HepG2 (cell line): Measurements from ENCODE around the gene TMEM86B. TPM values are rescaled to one million over a fixed set of nuclear protein-coding genes. Genes with fewer than 3 reads are reported as not detected.

Experiments used
- BRCA1 ChIP-seq: sonication (generic); formaldehyde crosslinking; IDR thresholded peaks from 2 replicates; pipeline ENCODE4 v1.4.0; 2020; ENCODE audit warnings: missing genetic modification reagents
- EEA1 ChIP-seq: sonication (generic); formaldehyde crosslinking; IDR thresholded peaks from 2 replicates; pipeline ENCODE4 v1.5.1; 2020; ENCODE audit warnings: mild to moderate bottlenecking, missing genetic modification reagents, borderline replicate concordance
- MYPOP ChIP-seq: sonication (generic); formaldehyde crosslinking; IDR thresholded peaks from 2 replicates; pipeline ENCODE4 v1.8.1; 2023; ENCODE audit warnings: mild to moderate bottlenecking, moderate library complexity, missing genetic modification reagents
- NR1H2 ChIP-seq: sonication (generic); formaldehyde crosslinking; IDR thresholded peaks from 2 replicates; pipeline ENCODE4 v1.8.1; 2022; ENCODE audit warnings: low read depth, missing genetic modification reagents, borderline replicate concordance
- ONECUT2 ChIP-seq: sonication (generic); formaldehyde crosslinking; IDR thresholded peaks from 2 replicates; pipeline ENCODE4 v1.4.0; 2020; ENCODE audit warnings: missing genetic modification reagents
- ZFP36L2 ChIP-seq: sonication (generic); formaldehyde crosslinking; IDR thresholded peaks from 2 replicates; pipeline ENCODE4 v1.4.0; 2020; ENCODE audit warnings: missing genetic modification reagents
- ZNF281 ChIP-seq: sonication (generic); formaldehyde crosslinking; IDR thresholded peaks from 2 replicates; pipeline ENCODE4 v1.4.0; 2020; ENCODE audit warnings: missing genetic modification reagents, borderline replicate concordance
- ZNF326 ChIP-seq: sonication (generic); formaldehyde crosslinking; IDR thresholded peaks from 2 replicates; pipeline ENCODE4 v1.4.0; 2020; ENCODE audit warnings: missing genetic modification reagents, borderline replicate concordance
- ZNF501 ChIP-seq: sonication (generic); formaldehyde crosslinking; IDR thresholded peaks from 2 replicates; pipeline ENCODE4 v1.5.1; 2020; ENCODE audit warnings: mild to moderate bottlenecking, moderate library complexity, missing genetic modification reagents
- ZNF512B ChIP-seq: sonication (generic); formaldehyde crosslinking; IDR thresholded peaks from 2 replicates; pipeline ENCODE4 v1.5.1; 2020; ENCODE audit warnings: missing genetic modification reagents, mild to moderate bottlenecking, borderline replicate concordance
- ZNF710 ChIP-seq: sonication (generic); formaldehyde crosslinking; IDR thresholded peaks from 2 replicates; pipeline ENCODE4 v1.5.0; 2020; ENCODE audit warnings: mild to moderate bottlenecking, missing genetic modification reagents, borderline replicate concordance
- ZSCAN30 ChIP-seq: sonication (generic); formaldehyde crosslinking; IDR thresholded peaks from 2 replicates; pipeline ENCODE4 v1.5.0; 2020; ENCODE audit warnings: mild to moderate bottlenecking, missing genetic modification reagents
- polyA plus RNA-seq, 8 experiments: library from polyadenylated mRNA; depleted of rRNA in 3 of 8; stranded (reverse) in 7 of 8; unstranded in 1 of 8; fragments of >200 nt; fragmentation: Illumina TruSeq in 4 of 8; extraction: Trizol in 4 of 8; gene quantifications; 2 replicates each; pipeline versions ENCODE4 v1.2.1 to v1.2.3, GENCODE V29; 2011 to 2016; ENCODE audit warnings: low read depth in 4 of 8, missing spikeins in 1 of 8, mixed read lengths in 1 of 8; ENCODE audit not compliant: insufficient read depth in 1 of 8
- total RNA-seq, 5 experiments: library from RNA; depleted of rRNA; stranded (reverse); fragments of >200 nt; fragmentation: Illumina TruSeq; extraction: Trizol; gene quantifications; 2 replicates each; pipeline ENCODE4 v1.2.3, GENCODE V29; 2016; ENCODE audit warnings: low read depth in 1 of 5
- TF ChIP-seq, protein P1 (sequence below): sonication (generic); formaldehyde crosslinking; IDR thresholded peaks from 2 replicates; pipeline ENCODE4 v1.4.0; 2020; ENCODE audit warnings: missing genetic modification reagents, mild to moderate bottlenecking, borderline replicate concordance
- TF ChIP-seq, protein P2 (sequence below): sonication (generic); formaldehyde crosslinking; conservative IDR thresholded peaks from 2 replicates; pipeline ENCODE4 v1.4.0; 2020; ENCODE audit warnings: missing genetic modification reagents

Gene TMEM86B
- total and polyA plus RNA-seq, 2 of the 13 experiments (the other 11 are each of a cell fraction or from before 2014, with no cell fraction given), result 7.7 to 9.6 TPM

DNA sequence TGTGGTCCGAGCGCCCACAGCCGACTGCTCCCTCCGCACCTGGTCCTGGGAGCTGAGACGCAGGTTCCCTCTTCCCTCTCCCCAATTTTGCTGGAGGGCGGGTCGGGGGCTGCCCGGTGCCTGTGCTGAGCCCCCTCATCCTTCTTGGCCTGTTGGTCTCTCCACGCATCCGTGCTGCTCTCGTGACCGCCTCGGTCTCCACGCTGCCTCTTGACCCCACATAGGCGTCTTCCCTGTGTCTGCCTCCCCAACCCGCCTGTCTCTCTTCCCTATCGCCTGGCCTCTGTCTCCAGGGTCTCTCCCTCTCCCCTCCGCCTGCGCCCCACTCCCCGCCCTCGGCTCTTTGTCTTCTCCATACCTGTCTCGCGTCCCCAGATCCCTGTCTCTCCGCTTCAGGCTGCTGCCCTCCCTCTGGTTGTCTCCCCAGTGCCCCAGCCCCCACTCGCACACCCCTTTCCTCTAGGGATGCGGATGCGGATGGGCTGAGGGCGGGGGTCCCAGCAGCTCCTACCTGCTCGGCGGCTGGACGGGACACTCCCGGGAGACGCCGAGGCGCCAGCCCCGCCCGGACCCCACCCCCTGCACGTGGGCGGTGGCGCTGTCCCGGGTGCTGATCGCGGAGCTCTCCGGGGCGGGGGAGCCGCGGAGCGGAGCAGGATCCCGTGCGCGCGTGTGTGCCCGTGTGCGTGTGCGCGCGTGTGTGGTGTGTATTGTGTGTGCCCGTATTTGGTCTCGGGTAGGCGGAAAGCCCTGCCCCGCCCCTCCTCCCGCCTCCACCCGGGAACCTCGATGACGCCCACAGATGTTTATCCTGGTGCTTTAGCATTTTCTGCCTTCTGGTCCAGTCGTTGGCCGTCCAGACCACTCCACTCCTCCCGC lies 48.7 kb downstream of the TMEM86B start, which contains the start of gene SYT5 (continued):
- TF ChIP-seq, protein P1, sequence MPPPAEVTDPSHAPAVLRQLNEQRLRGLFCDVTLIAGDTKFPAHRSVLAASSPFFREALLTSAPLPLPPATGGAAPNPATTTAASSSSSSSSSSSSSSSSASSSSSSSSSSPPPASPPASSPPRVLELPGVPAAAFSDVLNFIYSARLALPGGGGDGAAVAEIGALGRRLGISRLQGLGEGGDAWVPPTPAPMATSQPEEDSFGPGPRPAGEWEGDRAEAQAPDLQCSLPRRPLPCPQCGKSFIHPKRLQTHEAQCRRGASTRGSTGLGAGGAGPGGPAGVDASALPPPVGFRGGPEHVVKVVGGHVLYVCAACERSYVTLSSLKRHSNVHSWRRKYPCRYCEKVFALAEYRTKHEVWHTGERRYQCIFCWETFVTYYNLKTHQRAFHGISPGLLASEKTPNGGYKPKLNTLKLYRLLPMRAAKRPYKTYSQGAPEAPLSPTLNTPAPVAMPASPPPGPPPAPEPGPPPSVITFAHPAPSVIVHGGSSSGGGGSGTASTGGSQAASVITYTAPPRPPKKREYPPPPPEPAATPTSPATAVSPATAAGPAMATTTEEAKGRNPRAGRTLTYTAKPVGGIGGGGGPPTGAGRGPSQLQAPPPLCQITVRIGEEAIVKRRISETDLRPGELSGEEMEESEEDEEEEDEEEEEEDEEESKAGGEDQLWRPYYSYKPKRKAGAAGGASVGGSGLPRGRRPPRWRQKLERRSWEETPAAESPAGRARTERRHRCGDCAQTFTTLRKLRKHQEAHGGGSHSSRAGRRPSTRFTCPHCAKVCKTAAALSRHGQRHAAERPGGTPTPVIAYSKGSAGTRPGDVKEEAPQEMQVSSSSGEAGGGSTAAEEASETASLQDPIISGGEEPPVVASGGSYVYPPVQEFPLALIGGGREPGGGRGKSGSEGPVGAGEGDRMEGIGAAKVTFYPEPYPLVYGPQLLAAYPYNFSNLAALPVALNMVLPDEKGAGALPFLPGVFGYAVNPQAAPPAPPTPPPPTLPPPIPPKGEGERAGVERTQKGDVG (CRISPR knock-in tag), result no peak
- TF ChIP-seq ONECUT2 (no peak), ZFP36L2 (no peak), ZNF501 (CRISPR knock-in tag) (peak; percentile 14; the same call in 1 of the 2 replicates), EEA1 (0 out of 2 replicates have a peak, but pooled peaks have one; percentile 38), ZNF512B (no peak), ZSCAN30 (CRISPR knock-in tag) (no peak), BRCA1 (CRISPR knock-in tag) (no peak), MYPOP (CRISPR knock-in tag) (no peak), ZNF710 (CRISPR knock-in tag) (no peak), ZNF281 (peak; percentile 31; the same call in 1 of the 2 replicates), NR1H2 (CRISPR knock-in tag) (no peak), ZNF326 (CRISPR knock-in tag) (no peak)
- TF ChIP-seq, protein P2, sequence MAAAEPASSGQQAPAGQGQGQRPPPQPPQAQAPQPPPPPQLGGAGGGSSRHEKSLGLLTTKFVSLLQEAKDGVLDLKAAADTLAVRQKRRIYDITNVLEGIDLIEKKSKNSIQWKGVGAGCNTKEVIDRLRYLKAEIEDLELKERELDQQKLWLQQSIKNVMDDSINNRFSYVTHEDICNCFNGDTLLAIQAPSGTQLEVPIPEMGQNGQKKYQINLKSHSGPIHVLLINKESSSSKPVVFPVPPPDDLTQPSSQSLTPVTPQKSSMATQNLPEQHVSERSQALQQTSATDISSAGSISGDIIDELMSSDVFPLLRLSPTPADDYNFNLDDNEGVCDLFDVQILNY (CRISPR knock-in tag), result no peak
